Caco-2 (cell line): ENCODE measurements around the gene AREL1. TPM values are rescaled to one million over a fixed set of nuclear protein-coding genes. Genes with fewer than 3 reads are reported as not detected.

Experiments used
- BruUV-seq: library from RNA; stranded (reverse); fragments of 400-500 nt; replicated peaks from 2 replicates; lab custom pipeline; 2021; lab: Mats Ljungman, UMichigan
- CTCF ChIA-PET: fragments of 300-600 bp; sonication (Branson Sonifier 250); formaldehyde crosslinking; loops from one replicate; lab custom pipeline; 2022; ENCODE audit warnings: antibody characterized with exemption; lab: Charles Lee
- POLR2A ChIA-PET: fragments of 300-600 bp; sonication (Branson Sonifier 250); formaldehyde crosslinking; loops from one replicate; lab custom pipeline; 2022; ENCODE audit warnings: antibody characterized with exemption; lab: Charles Lee
- DNase-seq, 2 experiments: peaks; one replicate each; pipeline versions ENCODE4 v3.0.0 to v3.0.0-alpha.2; 2020 to 2022
- H3K27me3 ChIP-seq: replicated peaks from 2 replicates; pipeline ENCODE4 v1.6.0; 2011; ENCODE audit warnings: low read length; ENCODE audit not compliant: control insufficient read depth, insufficient read depth
- H3K36me3 ChIP-seq: 2 replicates; pipeline ENCODE4 v1.5.1; 2011; ENCODE audit warnings: low read length; ENCODE audit not compliant: control insufficient read depth, insufficient read depth
- H3K4me1 ChIP-seq: fragments of 250-450 bp; sonication (Bioruptor Pico); 2 replicates; pipeline ENCODE4 v1.5.1; 2020; ENCODE audit warnings: mild to moderate bottlenecking
- H3K4me3 ChIP-seq: 2 replicates; pipeline ENCODE4 v1.5.1; 2011; ENCODE audit warnings: low read depth, mild to moderate bottlenecking, control low read depth, low read length
- H3K9me3 ChIP-seq: fragments of 250-450 bp; sonication (Bioruptor Pico); 2 replicates; pipeline ENCODE4 v1.5.1; 2020; ENCODE audit warnings: mild to moderate bottlenecking, moderate library complexity
- H3K27ac Mint-ChIP-seq: one replicate; pipeline ENCODE4 v1.8.0; 2022; ENCODE audit warnings: mixed read lengths; ENCODE audit not compliant: unreplicated experiment
- H3K27me3 Mint-ChIP-seq: one replicate; pipeline ENCODE4 v1.8.0; 2022; ENCODE audit warnings: mixed read lengths; ENCODE audit not compliant: insufficient read depth, unreplicated experiment
- H3K36me3 Mint-ChIP-seq: one replicate; pipeline ENCODE4 v1.8.0; 2022; ENCODE audit warnings: mild to moderate bottlenecking, mixed read lengths; ENCODE audit not compliant: insufficient read depth, unreplicated experiment
- H3K4me1 Mint-ChIP-seq: one replicate; pipeline ENCODE4 v1.8.0; 2022; ENCODE audit warnings: low read depth, mixed read lengths; ENCODE audit not compliant: unreplicated experiment
- H3K4me3 Mint-ChIP-seq: one replicate; pipeline ENCODE4 v1.8.0; 2022; ENCODE audit warnings: mild to moderate bottlenecking, moderate library complexity, mixed read lengths; ENCODE audit not compliant: unreplicated experiment
- H3K9me3 Mint-ChIP-seq: one replicate; pipeline ENCODE4 v1.8.0; 2022; ENCODE audit warnings: mixed read lengths; ENCODE audit not compliant: unreplicated experiment
- intact Hi-C: fragments of 100-400 bp; cut with micrococcal nuclease; formaldehyde crosslinking; loops from one replicate; pipeline ENCODE4 v1.10.0; 2022; ENCODE audit not compliant: unreplicated experiment
- total RNA-seq: library from RNA; stranded (reverse); gene quantifications from 2 replicates; pipeline ENCODE4 v1.2.3, GENCODE V29; 2022
- TF ChIP-seq, protein P1 (sequence below), 2 experiments: fragments of 200-600 bp in 1 of 2; IDR thresholded peaks; 1 replicate in 1 of 2; 2 replicates in 1 of 2; pipeline versions ENCODE4 v1.5.1 to v1.8.0; 2011 to 2022; ENCODE audit warnings: antibody characterized with exemption in 1 of 2, control low read depth in 1 of 2, inconsistent platforms in 1 of 2, low read depth in 1 of 2, low read length in 1 of 2, mild to moderate bottlenecking in 1 of 2, moderate library complexity in 1 of 2; ENCODE audit not compliant: insufficient read depth in 1 of 2, severe bottlenecking in 1 of 2, unreplicated experiment in 1 of 2

AREL1 gene
- total RNA-seq, 1 experiment from 2014 or later, result 38.0 TPM

- TF ChIP-seq, protein P1, sequence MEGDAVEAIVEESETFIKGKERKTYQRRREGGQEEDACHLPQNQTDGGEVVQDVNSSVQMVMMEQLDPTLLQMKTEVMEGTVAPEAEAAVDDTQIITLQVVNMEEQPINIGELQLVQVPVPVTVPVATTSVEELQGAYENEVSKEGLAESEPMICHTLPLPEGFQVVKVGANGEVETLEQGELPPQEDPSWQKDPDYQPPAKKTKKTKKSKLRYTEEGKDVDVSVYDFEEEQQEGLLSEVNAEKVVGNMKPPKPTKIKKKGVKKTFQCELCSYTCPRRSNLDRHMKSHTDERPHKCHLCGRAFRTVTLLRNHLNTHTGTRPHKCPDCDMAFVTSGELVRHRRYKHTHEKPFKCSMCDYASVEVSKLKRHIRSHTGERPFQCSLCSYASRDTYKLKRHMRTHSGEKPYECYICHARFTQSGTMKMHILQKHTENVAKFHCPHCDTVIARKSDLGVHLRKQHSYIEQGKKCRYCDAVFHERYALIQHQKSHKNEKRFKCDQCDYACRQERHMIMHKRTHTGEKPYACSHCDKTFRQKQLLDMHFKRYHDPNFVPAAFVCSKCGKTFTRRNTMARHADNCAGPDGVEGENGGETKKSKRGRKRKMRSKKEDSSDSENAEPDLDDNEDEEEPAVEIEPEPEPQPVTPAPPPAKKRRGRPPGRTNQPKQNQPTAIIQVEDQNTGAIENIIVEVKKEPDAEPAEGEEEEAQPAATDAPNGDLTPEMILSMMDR (IDR thresholded peaks at IDR 0.05; ENCODE audit: insufficient read depth in 1 of 2, low read depth in 1 of 2, low read length in 1 of 2, severe bottlenecking in 1 of 2, unreplicated experiment in 1 of 2), result no peak
- ChIA-PET POLR2A (no interaction called here), CTCF (no interaction called here)
- Mint-ChIP-seq H3K36me3 (peaks cover 25% of the 10 kb centered on the region), H3K4me3 (no peak overlapping the region), H3K27ac (no peak overlapping the region), H3K9me3 (no peaks in the 10 kb centered on the region), H3K4me1 (no peaks in the 10 kb centered on the region), H3K27me3 (no peaks in the 10 kb centered on the region)
- Histone ChIP-seq H3K27me3 (no peaks in the 10 kb centered on the region), H3K9me3 (no peaks in the 10 kb centered on the region), H3K4me1 (no peaks in the 10 kb centered on the region), H3K4me3 (no peak overlapping the region), H3K36me3 (no peaks in the 10 kb centered on the region; the same call in 1 of the 2 replicates)
- DNase-seq, result no peak
- intact Hi-C loops, result no loop called here
- no TSS peak for BruUV-seq
Observed at GRCh38 chr14:74720526-74720925, 7.6 kb upstream of the AREL1 start.

DNA sequence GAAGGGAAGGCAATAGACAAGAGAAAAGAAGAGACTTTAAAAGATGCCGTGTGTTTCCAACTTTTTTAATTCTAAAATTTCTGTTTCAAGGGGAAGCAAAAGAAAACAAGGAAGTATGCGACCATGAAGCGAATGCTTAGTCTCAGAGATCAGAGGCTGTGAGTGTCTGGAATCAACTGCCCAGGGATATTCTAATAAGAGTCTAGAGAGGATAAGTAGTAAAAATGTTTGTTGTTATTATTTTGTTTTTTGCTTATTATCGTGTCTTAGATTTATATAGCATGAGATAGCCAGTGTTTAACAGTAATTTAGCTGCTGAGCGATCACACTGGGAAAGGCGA, 485 bp upstream of the AREL1 start:
- POLR2A ChIA-PET, result no interaction called here
- Mint-ChIP-seq H3K27ac (peak overlapping the region; percentile 90), H3K4me3 (peak overlapping the region; percentile 91), H3K4me1 (no peaks in the 10 kb centered on the region), H3K27me3 (no peaks in the 10 kb centered on the region), H3K36me3 (peaks cover 9% of the 10 kb centered on the region), H3K9me3 (no peaks in the 10 kb centered on the region)
- CTCF ChIA-PET, result no interaction called here
- intact Hi-C loops, result loop anchor here (2.0 kb wide), 2 partner anchors 49 to 101 kb away; partner anchors contain the start of genes LTBP2 and YLPM1
- Histone ChIP-seq H3K36me3 (no peaks in the 10 kb centered on the region; the same call in 1 of the 2 replicates), H3K9me3 (no peaks in the 10 kb centered on the region), H3K27me3 (no peaks in the 10 kb centered on the region), H3K4me1 (0 out of 2 replicates have a peak, but pooled peaks cover 3% of the 10 kb centered on the region), H3K4me3 (peak overlapping the region; percentile 72)
- no peak for DNase-seq
- no TSS peak for BruUV-seq
- TF ChIP-seq, protein P1 (IDR thresholded peaks at IDR 0.05; ENCODE audit: insufficient read depth in 1 of 2, low read depth in 1 of 2, low read length in 1 of 2, severe bottlenecking in 1 of 2, unreplicated experiment in 1 of 2), result no peak

DNA sequence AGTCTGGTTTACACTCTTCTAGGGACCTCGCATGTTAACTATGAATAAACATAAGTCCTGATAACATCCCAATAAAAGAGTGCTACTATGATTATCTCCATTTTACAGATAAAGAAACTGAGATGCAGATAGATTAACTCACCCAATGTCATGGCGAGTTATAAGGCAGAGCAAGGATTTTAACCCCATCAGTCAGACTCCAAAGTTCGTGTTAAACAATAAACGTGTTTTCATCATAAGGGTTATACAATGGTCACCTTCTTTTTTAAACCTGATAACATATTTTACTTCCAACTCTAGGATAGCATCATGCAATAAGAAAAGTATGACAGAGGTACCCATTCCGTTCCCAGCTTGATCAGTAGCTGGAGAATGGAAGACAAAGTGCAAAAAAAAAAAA, 1.2 kb downstream of the AREL1 start:
- intact Hi-C loops, result loop anchor here (2.0 kb wide), 2 partner anchors 51 to 99 kb away; partner anchors contain the start of genes LTBP2 and YLPM1
- DNase-seq, result no peak
- Mint-ChIP-seq H3K9me3 (no peaks in the 10 kb centered on the region), H3K4me3 (peak overlapping the region; percentile 91), H3K27me3 (no peaks in the 10 kb centered on the region), H3K27ac (peak overlapping the region; percentile 90), H3K4me1 (no peaks in the 10 kb centered on the region), H3K36me3 (peaks cover 9% of the 10 kb centered on the region)
- CTCF ChIA-PET, result no interaction called here
- 0 out of 2 replicates have a peak, but pooled peaks cover 3% of the 10 kb centered on the region for H3K4me1 ChIP-seq
- H3K36me3 ChIP-seq, result no peaks in the 10 kb centered on the region
- BruUV-seq, result no TSS peak
- no peaks in the 10 kb centered on the region for H3K9me3 ChIP-seq
- POLR2A ChIA-PET, result no interaction called here
- TF ChIP-seq, protein P1 (IDR thresholded peaks at IDR 0.05; ENCODE audit: insufficient read depth in 1 of 2, low read depth in 1 of 2, low read length in 1 of 2, severe bottlenecking in 1 of 2, unreplicated experiment in 1 of 2), result no peak
- H3K4me3 ChIP-seq, result no peak overlapping the region
- H3K27me3 ChIP-seq, result no peaks in the 10 kb centered on the region
